Astrocyte (in vitro differentiated cells and primary cell): ENCODE measurements around the gene ANTXR2. TPM values are rescaled to one million over a fixed set of nuclear protein-coding genes. Genes with fewer than 3 reads are reported as not detected.

Experiments used
- DNase-seq: peaks from one replicate; pipeline ENCODE4 v3.0.0-alpha.2; 2010; ENCODE audit warnings: low read depth
- FAIRE-seq: peaks from 2 replicates; lab custom pipeline; 2011; peaks lifted over from hg19 to GRCh38; lab: Jason Lieb, UNC
- H2AFZ ChIP-seq: 2 replicates; pipeline ENCODE4 v1.6.0; 2012; ENCODE audit warnings: low read depth, low read length, inconsistent platforms
- H3K27ac ChIP-seq: 2 replicates; pipeline ENCODE4 v1.5.1; 2011; ENCODE audit warnings: low read depth, low read length, inconsistent platforms
- H3K27me3 ChIP-seq: 2 replicates; pipeline ENCODE4 v1.6.0; 2011; ENCODE audit warnings: low read length, inconsistent platforms; ENCODE audit not compliant: insufficient read depth
- H3K36me3 ChIP-seq: 2 replicates; pipeline ENCODE4 v1.5.1; 2011; ENCODE audit warnings: low read length, inconsistent platforms; ENCODE audit not compliant: insufficient read depth
- H3K4me1 ChIP-seq: 2 replicates; pipeline ENCODE4 v1.5.1; 2011; ENCODE audit warnings: low read length, inconsistent platforms; ENCODE audit not compliant: insufficient read depth
- H3K4me2 ChIP-seq: 2 replicates; pipeline ENCODE4 v1.6.0; 2012; ENCODE audit warnings: low read length, inconsistent platforms
- H3K4me3 ChIP-seq: 2 replicates; pipeline ENCODE4 v1.5.1; 2011; ENCODE audit warnings: low read depth, mild to moderate bottlenecking, low read length, inconsistent platforms; ENCODE audit not compliant: insufficient read depth
- H3K79me2 ChIP-seq: 2 replicates; pipeline ENCODE4 v1.6.0; 2012; ENCODE audit warnings: mild to moderate bottlenecking, low read length, inconsistent platforms; ENCODE audit not compliant: insufficient read depth
- H3K9ac ChIP-seq: 2 replicates; pipeline ENCODE4 v1.6.0; 2012; ENCODE audit warnings: mild to moderate bottlenecking, low read length, inconsistent platforms
- H3K9me3 ChIP-seq: 2 replicates; pipeline ENCODE4 v1.5.1; 2012; ENCODE audit warnings: low read depth, mild to moderate bottlenecking, low read length, inconsistent platforms; ENCODE audit not compliant: insufficient read depth
- H4K20me1 ChIP-seq: 2 replicates; pipeline ENCODE4 v1.6.0; 2012; ENCODE audit warnings: low read length, inconsistent platforms; ENCODE audit not compliant: insufficient read depth
- H3K27ac Mint-ChIP-seq: one replicate; pipeline ENCODE4 v1.8.0; 2021; ENCODE audit warnings: mild to moderate bottlenecking, mixed read lengths; ENCODE audit not compliant: unreplicated experiment
- H3K27me3 Mint-ChIP-seq: one replicate; pipeline ENCODE4 v1.8.0; 2021; ENCODE audit warnings: low read depth, mixed read lengths; ENCODE audit not compliant: unreplicated experiment
- H3K36me3 Mint-ChIP-seq: one replicate; pipeline ENCODE4 v1.8.0; 2021; ENCODE audit warnings: low read depth, mixed read lengths; ENCODE audit not compliant: unreplicated experiment
- H3K4me1 Mint-ChIP-seq: one replicate; pipeline ENCODE4 v1.8.0; 2021; ENCODE audit warnings: low read depth, mixed read lengths; ENCODE audit not compliant: unreplicated experiment
- H3K4me3 Mint-ChIP-seq: one replicate; pipeline ENCODE4 v1.8.0; 2021; ENCODE audit warnings: mild to moderate bottlenecking, moderate library complexity, mixed read lengths; ENCODE audit not compliant: unreplicated experiment
- H3K9me3 Mint-ChIP-seq: one replicate; pipeline ENCODE4 v1.8.0; 2021; ENCODE audit warnings: mild to moderate bottlenecking, mixed read lengths; ENCODE audit not compliant: unreplicated experiment
- EZH2 ChIP-seq: IDR thresholded peaks from 2 replicates; pipeline ENCODE4 v1.6.1; 2012; ENCODE audit warnings: mild to moderate bottlenecking, low read length, inconsistent platforms; ENCODE audit not compliant: insufficient read depth
- total RNA-seq: library from RNA; stranded (reverse); gene quantifications from 2 replicates; pipeline ENCODE4 v1.2.1, GENCODE V29; 2021
- TF ChIP-seq, protein P1 (sequence below): IDR thresholded peaks from 2 replicates; pipeline ENCODE4 v1.5.1; 2011; ENCODE audit warnings: low read depth, mild to moderate bottlenecking, inconsistent platforms, low read length, moderate library complexity; ENCODE audit not compliant: insufficient read depth

ANTXR2 gene
- total RNA-seq, 1 donor from 2014 or later: 34.7 TPM

DNA sequence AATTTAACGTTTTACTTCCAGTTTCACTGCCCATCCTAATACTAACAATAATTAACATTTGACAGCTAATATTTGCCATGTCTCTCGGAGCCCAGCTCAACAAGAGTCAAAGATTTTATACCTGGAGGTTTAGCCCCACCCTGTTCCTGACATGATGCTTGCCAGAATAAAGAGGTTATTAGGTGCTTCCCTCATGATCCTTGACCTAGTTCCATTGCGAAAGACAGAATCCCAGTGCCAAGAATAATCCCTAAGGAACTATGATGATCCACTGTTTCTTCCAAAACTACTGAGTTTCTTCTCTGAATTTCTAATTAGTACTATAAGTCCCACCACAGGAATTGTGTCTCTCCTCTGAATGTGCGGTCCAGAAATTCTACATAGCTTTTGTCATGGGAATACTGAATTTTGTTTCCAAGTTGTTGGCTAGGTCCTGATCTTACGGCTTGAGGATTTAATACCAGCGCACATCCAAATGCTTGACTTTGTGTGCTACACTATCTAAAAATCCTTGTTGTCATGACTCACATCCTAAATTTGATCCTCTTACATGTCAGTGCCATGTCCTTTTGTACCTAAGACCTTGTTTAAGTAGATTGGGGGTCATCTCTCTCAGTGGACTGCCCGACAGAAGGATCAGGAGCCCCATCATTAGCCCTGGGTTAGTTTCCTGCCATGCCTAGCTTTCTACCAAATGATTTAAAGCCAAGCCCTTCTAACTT is 23.1 kb downstream of the ANTXR2 start:
- Histone ChIP-seq H3K36me3 (peaks cover 30% of the 10 kb centered on the region), H3K4me1 (no peaks in the 10 kb centered on the region), H3K27me3 (no peaks in the 10 kb centered on the region), H4K20me1 (peaks cover 4% of the 10 kb centered on the region), H3K79me2 (peaks cover 16% of the 10 kb centered on the region), H3K27ac (no peak overlapping the region), H3K4me3 (no peak overlapping the region), H2AFZ (no peak overlapping the region), H3K4me2 (no peak overlapping the region), H3K9ac (no peak overlapping the region), H3K9me3 (no peaks in the 10 kb centered on the region)
- DNase-seq: no peak
- Mint-ChIP-seq H3K36me3 (no peaks in the 10 kb centered on the region), H3K4me1 (peaks cover 4% of the 10 kb centered on the region), H3K27ac (no peak overlapping the region), H3K4me3 (no peak overlapping the region), H3K27me3 (no peaks in the 10 kb centered on the region), H3K9me3 (no peaks in the 10 kb centered on the region)
- no peak for TF ChIP-seq EZH2
- TF ChIP-seq, protein P1, sequence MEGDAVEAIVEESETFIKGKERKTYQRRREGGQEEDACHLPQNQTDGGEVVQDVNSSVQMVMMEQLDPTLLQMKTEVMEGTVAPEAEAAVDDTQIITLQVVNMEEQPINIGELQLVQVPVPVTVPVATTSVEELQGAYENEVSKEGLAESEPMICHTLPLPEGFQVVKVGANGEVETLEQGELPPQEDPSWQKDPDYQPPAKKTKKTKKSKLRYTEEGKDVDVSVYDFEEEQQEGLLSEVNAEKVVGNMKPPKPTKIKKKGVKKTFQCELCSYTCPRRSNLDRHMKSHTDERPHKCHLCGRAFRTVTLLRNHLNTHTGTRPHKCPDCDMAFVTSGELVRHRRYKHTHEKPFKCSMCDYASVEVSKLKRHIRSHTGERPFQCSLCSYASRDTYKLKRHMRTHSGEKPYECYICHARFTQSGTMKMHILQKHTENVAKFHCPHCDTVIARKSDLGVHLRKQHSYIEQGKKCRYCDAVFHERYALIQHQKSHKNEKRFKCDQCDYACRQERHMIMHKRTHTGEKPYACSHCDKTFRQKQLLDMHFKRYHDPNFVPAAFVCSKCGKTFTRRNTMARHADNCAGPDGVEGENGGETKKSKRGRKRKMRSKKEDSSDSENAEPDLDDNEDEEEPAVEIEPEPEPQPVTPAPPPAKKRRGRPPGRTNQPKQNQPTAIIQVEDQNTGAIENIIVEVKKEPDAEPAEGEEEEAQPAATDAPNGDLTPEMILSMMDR: no peak
- no peak for FAIRE-seq

DNA sequence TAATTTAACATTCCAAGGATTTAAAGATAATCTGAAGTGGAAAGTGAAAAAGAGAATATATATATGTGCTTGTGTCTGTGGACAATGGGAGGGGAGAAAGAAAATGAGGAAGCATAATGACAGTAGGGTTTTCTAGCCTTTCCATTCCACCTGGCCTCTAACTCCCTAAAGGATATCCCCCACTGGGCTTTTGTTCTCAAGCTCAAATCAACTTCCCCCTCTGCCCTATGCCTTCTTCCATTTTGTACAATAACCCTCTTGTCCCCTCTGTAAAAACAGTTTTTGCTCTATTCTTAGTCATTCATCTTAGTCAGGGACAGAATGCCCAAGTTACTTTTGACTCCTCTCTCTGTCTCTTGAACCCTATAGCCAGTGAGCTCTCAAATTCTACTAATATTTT is 23.6 kb downstream of the ANTXR2 start:
- no peaks in the 10 kb centered on the region for H3K27me3 ChIP-seq
- H3K36me3 Mint-ChIP-seq: no peaks in the 10 kb centered on the region
- H3K4me2 ChIP-seq: no peak overlapping the region
- DNase-seq: no peak
- no peak overlapping the region for H3K27ac Mint-ChIP-seq
- H3K27me3 Mint-ChIP-seq: no peaks in the 10 kb centered on the region
- H3K9me3 Mint-ChIP-seq: no peaks in the 10 kb centered on the region
- FAIRE-seq: no peak
- H3K4me1 Mint-ChIP-seq: peaks cover 4% of the 10 kb centered on the region
- no peaks in the 10 kb centered on the region for H3K4me1 ChIP-seq
- no peak overlapping the region for H3K9ac ChIP-seq
- H3K9me3 ChIP-seq: no peaks in the 10 kb centered on the region
- H3K27ac ChIP-seq: no peak overlapping the region
- H3K36me3 ChIP-seq: peaks cover 27% of the 10 kb centered on the region
- H4K20me1 ChIP-seq: peaks cover 3% of the 10 kb centered on the region
- TF ChIP-seq, protein P1: no peak
- no peak for TF ChIP-seq EZH2
- no peak overlapping the region for H2AFZ ChIP-seq
- H3K4me3 Mint-ChIP-seq: no peak overlapping the region
- peaks cover 14% of the 10 kb centered on the region for H3K79me2 ChIP-seq
- no peak overlapping the region for H3K4me3 ChIP-seq

DNA sequence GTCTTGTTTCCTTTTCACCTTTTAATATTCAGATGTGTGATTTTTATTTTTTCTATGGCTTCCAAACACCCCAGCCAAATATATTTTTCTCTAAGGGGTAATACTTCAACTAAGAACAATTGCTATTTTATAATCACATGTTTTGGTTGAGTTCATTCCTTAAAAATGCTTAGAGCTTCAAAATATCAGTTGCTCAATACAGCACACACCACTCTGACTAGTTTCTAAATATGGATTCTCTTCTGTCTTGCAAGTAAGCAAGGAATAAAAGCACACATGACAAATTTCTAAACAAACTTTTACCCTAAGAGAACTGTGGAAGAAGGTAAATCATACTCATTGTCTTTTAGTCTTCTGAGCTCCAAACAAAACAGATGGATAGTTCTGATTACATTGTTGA is 27.2 kb downstream of the ANTXR2 start:
- Histone ChIP-seq H3K27me3 (no peaks in the 10 kb centered on the region), H3K4me2 (no peak overlapping the region), H2AFZ (no peak overlapping the region), H3K4me3 (no peak overlapping the region), H3K9ac (no peak overlapping the region), H3K27ac (no peak overlapping the region), H3K4me1 (no peaks in the 10 kb centered on the region), H4K20me1 (peaks cover 3% of the 10 kb centered on the region), H3K36me3 (peaks cover 32% of the 10 kb centered on the region), H3K9me3 (no peaks in the 10 kb centered on the region), H3K79me2 (peaks cover 14% of the 10 kb centered on the region)
- FAIRE-seq: no peak
- Mint-ChIP-seq H3K4me1 (peaks cover 4% of the 10 kb centered on the region), H3K9me3 (no peaks in the 10 kb centered on the region), H3K27me3 (no peaks in the 10 kb centered on the region), H3K27ac (no peak overlapping the region), H3K4me3 (no peak overlapping the region), H3K36me3 (peaks cover 2% of the 10 kb centered on the region)
- TF ChIP-seq, protein P1: no peak
- no peak for TF ChIP-seq EZH2
- peak; percentile 48 for DNase-seq
